Hepatocyte (in vitro differentiated cells): ENCODE measurements around the gene PUSL1. TPM values are rescaled to one million over a fixed set of nuclear protein-coding genes. Genes with fewer than 3 reads are reported as not detected.

Experiments
- DNase-seq: peaks from one replicate; pipeline ENCODE4 v3.0.0-alpha.2; 2016; ENCODE audit warnings: low spot score
- H2AFZ ChIP-seq: fragments of 200-600 bp; sonication (generic); 2 replicates; pipeline ENCODE4 v1.6.0; 2016; ENCODE audit warnings: antibody characterized with exemption, mild to moderate bottlenecking
- H3K27ac ChIP-seq: fragments of 200-600 bp; sonication (generic); 2 replicates; pipeline ENCODE4 v1.5.1; 2016; ENCODE audit warnings: mild to moderate bottlenecking
- H3K27me3 ChIP-seq: fragments of 200-600 bp; sonication (generic); 2 replicates; pipeline ENCODE4 v1.6.1; 2016
- H3K36me3 ChIP-seq: fragments of 200-600 bp; sonication (generic); replicated peaks from 2 replicates; pipeline ENCODE4 v1.5.1; 2016; ENCODE audit warnings: low read depth; ENCODE audit not compliant: insufficient read depth
- H3K4me1 ChIP-seq: fragments of 200-600 bp; sonication (generic); 2 replicates; pipeline ENCODE4 v1.5.1; 2016; ENCODE audit warnings: mild to moderate bottlenecking, moderate library complexity; ENCODE audit not compliant: insufficient read depth
- H3K4me2 ChIP-seq: fragments of 200-600 bp; sonication (generic); 2 replicates; pipeline ENCODE4 v1.6.0; 2016
- H3K4me3 ChIP-seq: fragments of 200-600 bp; sonication (generic); 2 replicates; pipeline ENCODE4 v1.5.1; 2016; ENCODE audit warnings: mild to moderate bottlenecking
- H3K79me2 ChIP-seq: fragments of 200-600 bp; sonication (generic); 2 replicates; pipeline ENCODE4 v1.6.0; 2017; ENCODE audit warnings: mild to moderate bottlenecking
- H3K9me2 ChIP-seq: fragments of 200-600 bp; sonication (generic); replicated peaks from 2 replicates; pipeline ENCODE4 v1.6.0; 2017; ENCODE audit warnings: mild to moderate bottlenecking; ENCODE audit not compliant: insufficient read depth
- H3K9me3 ChIP-seq: fragments of 200-600 bp; sonication (generic); 2 replicates; pipeline ENCODE4 v1.5.1; 2016; ENCODE audit warnings: low read depth, mild to moderate bottlenecking
- H4K20me1 ChIP-seq: fragments of 200-600 bp; sonication (generic); 2 replicates; pipeline ENCODE4 v1.6.0; 2016; ENCODE audit warnings: mild to moderate bottlenecking; ENCODE audit not compliant: insufficient read depth, poor library complexity, severe bottlenecking
- EZH2 ChIP-seq: fragments of 200-600 bp; sonication (generic); IDR thresholded peaks from 2 replicates; pipeline ENCODE4 v1.6.1; 2016; ENCODE audit warnings: antibody characterized with exemption, mild to moderate bottlenecking, borderline replicate concordance
- EZH2phosphoT487 ChIP-seq: fragments of 200-600 bp; sonication (generic); IDR thresholded peaks from one replicate; pipeline ENCODE4 v1.6.1; 2018; ENCODE audit warnings: antibody characterized with exemption, mild to moderate bottlenecking, low read depth, moderate library complexity; ENCODE audit not compliant: unreplicated experiment, severe bottlenecking
- WGBS: methylation state at CpG from one replicate; pipeline ENCODE4 v1.1.6; 2016; ENCODE audit warnings: low lambda C conversion rate; ENCODE audit errors: missing lambda C conversion rate; 5-methylcytosine and 5-hydroxymethylcytosine counted together
- polyA plus RNA-seq: library from polyadenylated mRNA; unstranded; fragments of >200 nt; fragmentation: Nextera tagmentation; extraction: Ambion mirVana; gene quantifications from 2 replicates; pipeline ENCODE4 v1.2.1, GENCODE V29; 2016
- total RNA-seq: library from RNA; depleted of rRNA; stranded (reverse); fragments of >200 nt; gene quantifications from 2 replicates; pipeline ENCODE4 v1.2.3, GENCODE V29; 2014
- TF ChIP-seq, protein P1 (sequence below): fragments of 200-600 bp; sonication (generic); IDR thresholded peaks from 2 replicates; pipeline ENCODE4 v1.5.1; 2016; ENCODE audit warnings: antibody characterized with exemption, mild to moderate bottlenecking; ENCODE audit not compliant: poor library complexity

The PUSL1 gene
- total and polyA plus RNA-seq, 2 experiments from 2014 or later = 27.7 to 37.2 TPM

DNA sequence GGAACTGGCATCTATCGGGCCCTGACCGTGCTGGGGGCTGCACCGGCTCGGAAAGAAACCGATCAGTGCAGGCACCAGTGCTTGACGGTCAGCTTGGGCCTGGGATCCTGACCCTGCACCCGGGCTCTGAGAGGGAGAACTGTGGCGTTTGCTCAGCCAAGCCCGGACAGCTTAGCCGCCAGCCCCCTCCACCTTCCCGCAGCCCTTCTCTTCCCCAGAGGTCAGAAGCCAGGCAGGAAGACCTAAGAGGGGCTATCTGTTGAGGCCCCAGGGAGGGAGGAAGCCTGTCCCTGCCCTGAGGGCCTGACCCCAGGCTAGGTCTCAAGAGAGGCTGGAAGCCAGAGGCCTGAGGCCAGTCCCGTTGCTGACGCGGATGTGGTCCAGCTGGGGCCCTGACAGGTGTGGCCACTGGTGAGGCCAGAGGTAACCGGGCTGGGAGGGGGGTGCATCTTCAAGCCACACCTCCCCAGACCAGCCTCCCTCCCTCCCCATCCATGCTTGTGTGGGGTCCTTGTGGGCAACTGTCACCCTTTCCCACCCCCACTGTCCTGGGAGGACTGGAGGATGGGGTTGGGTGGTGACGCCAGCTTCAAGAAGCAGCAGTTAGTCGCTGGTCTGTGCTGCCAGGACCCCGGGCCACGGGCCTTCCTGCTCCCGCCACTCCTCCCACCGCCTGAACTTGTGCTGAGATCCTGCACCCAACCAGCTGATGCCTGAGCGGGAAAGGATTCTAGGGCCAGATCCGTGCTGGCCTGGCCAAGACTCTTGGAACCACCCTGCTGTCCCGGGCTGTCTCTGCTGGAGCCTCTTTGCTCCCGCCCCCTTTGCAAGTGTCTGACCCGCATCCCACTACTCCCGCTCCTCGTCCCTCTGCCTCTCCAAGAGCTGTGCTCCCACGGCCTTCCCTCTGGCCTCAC is 43.4 kb downstream of the PUSL1 start:
- H3K4me2 ChIP-seq = peak overlapping the region; percentile 70
- peaks cover 28% of the 10 kb centered on the region for H4K20me1 ChIP-seq
- H3K4me3 ChIP-seq = no peak overlapping the region
- H3K4me1 ChIP-seq = peaks cover 35% of the 10 kb centered on the region
- DNase-seq = no peak
- H3K27me3 ChIP-seq = no peaks in the 10 kb centered on the region
- H3K79me2 ChIP-seq = peaks cover 48% of the 10 kb centered on the region
- 60% methylated on average over 24 of the region's 29 CpGs for WGBS
- H3K27ac ChIP-seq = peak overlapping the region; percentile 20
- H2AFZ ChIP-seq = no peak overlapping the region
- H3K9me2 ChIP-seq = no peaks in the 10 kb centered on the region
- H3K36me3 ChIP-seq = no peaks in the 10 kb centered on the region
- TF ChIP-seq, protein P1, sequence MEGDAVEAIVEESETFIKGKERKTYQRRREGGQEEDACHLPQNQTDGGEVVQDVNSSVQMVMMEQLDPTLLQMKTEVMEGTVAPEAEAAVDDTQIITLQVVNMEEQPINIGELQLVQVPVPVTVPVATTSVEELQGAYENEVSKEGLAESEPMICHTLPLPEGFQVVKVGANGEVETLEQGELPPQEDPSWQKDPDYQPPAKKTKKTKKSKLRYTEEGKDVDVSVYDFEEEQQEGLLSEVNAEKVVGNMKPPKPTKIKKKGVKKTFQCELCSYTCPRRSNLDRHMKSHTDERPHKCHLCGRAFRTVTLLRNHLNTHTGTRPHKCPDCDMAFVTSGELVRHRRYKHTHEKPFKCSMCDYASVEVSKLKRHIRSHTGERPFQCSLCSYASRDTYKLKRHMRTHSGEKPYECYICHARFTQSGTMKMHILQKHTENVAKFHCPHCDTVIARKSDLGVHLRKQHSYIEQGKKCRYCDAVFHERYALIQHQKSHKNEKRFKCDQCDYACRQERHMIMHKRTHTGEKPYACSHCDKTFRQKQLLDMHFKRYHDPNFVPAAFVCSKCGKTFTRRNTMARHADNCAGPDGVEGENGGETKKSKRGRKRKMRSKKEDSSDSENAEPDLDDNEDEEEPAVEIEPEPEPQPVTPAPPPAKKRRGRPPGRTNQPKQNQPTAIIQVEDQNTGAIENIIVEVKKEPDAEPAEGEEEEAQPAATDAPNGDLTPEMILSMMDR = no peak
- TF ChIP-seq EZH2 (no peak), EZH2phosphoT487 (no peak)
- H3K9me3 ChIP-seq = no peaks in the 10 kb centered on the region

- 44% methylated on average over 3 of the region's 5 CpGs for WGBS
- Histone ChIP-seq H3K36me3 (no peaks in the 10 kb centered on the region), H3K79me2 (peaks cover 48% of the 10 kb centered on the region), H4K20me1 (peaks cover 18% of the 10 kb centered on the region), H3K9me3 (no peaks in the 10 kb centered on the region), H3K9me2 (no peaks in the 10 kb centered on the region), H3K27ac (peak overlapping the region; percentile 20), H3K4me3 (no peak overlapping the region), H3K4me2 (no peak overlapping the region), H3K27me3 (no peaks in the 10 kb centered on the region), H3K4me1 (peaks cover 34% of the 10 kb centered on the region), H2AFZ (no peak overlapping the region)
- DNase-seq = no peak
- TF ChIP-seq EZH2phosphoT487 (no peak), EZH2 (no peak)
- TF ChIP-seq, protein P1 = no peak
Measured at GRCh38 chr1:1352786-1353388, 44.5 kb downstream of the PUSL1 start.

DNA sequence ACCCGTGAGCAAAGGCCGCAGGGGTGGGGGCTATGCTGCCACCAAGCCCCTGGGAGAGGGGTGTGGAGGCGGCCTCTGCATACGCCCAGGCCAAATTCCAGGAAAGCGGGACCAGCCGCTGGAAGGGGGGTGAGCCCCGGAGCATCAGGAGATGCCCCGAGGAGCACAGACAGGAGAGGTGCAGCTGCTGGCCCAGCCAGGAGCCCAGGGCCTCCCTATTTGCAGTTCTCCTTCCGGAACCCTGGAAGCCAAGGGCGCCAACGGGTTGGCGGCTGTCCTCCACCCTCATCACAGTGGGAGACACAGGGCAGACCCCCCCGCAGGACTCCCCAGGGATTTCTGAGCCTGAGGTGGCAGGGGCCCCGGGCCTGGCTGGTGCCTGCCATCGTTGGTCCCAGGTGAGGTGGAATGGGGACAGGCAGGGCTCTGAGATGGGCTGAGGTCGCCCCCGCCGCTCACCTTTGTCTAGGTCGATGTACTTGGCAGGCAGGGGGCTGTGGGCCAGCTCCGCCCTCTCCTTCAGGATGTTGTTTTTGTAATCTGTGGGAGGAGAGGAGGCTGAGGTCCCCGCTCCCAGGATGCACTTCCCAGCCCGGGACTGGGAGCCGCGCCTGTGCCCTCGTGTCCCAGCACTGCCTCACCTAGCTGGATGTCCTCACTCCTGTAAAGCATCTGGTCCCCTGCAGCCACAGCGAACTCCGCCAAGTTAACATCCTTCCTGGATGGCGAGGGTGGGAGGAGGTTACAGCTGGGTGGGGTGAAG is 45.2 kb downstream of the PUSL1 start:
- Histone ChIP-seq H3K4me2 (no peak overlapping the region), H3K79me2 (peaks cover 44% of the 10 kb centered on the region), H3K4me1 (peaks cover 29% of the 10 kb centered on the region)

More for the DNA sequence above, 45.2 kb downstream of the PUSL1 start:
- TF ChIP-seq, protein P1 = no peak
- TF ChIP-seq EZH2 (no peak), EZH2phosphoT487 (no peak)
- H3K9me3 ChIP-seq = no peaks in the 10 kb centered on the region
- WGBS = 72% methylated on average over 22 of the region's 28 CpGs
- H3K9me2 ChIP-seq = no peaks in the 10 kb centered on the region
- H2AFZ ChIP-seq = no peak overlapping the region
- no peak overlapping the region for H3K27ac ChIP-seq
- DNase-seq = no peak
- no peak overlapping the region for H3K4me3 ChIP-seq
- no peaks in the 10 kb centered on the region for H3K27me3 ChIP-seq
- peaks cover 16% of the 10 kb centered on the region for H4K20me1 ChIP-seq
- no peaks in the 10 kb centered on the region for H3K36me3 ChIP-seq
